NOMO-1 (cell line): ENCODE results near the gene ATRIP.

Experiments
- DNase-seq, 2 experiments: peaks; one replicate each; lab custom pipeline; 2025; ENCODE audit not compliant: unreplicated experiment in 2 of 2; lab: John Stamatoyannopoulos, UW

ATRIP gene

DNA sequence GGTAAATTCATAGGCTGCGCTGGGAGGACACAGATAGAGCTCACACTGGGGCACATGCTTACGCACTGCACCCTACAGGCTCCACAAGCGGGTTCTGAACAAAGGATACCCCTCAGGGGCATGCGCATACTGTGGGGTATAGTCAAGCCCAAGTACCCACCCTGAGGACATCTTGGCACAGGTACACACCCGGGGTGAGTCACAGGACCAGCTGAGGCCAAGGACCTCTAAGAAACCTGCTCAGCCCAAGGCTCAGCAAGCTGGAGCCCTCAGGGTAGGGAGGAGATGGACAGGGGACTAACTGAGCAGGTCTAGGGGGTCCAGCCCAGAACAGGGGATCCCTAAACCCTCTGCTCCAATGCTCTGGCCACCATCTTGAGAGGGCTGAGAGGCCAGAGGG, 54.1 kb downstream of the ATRIP start:
- no peak for DNase-seq

DNA sequence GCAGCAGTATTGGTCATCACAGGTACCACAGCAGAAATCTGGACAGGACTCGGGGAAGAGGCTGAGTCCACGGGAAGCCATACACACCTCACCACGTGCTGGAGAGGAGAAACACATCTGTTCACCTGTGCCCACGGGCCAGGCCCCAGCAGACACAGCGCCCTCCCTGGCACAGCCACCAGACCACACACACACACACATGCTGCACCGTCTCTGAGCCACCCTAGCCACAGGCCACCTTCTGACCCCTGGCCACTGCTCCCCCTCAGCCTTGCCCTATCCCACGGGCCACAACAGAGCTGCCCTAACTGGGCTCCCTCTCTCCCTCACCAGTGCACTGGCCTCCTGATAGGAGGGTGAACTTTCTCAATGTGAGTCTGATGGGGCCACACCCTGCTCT, 54.7 kb downstream of the ATRIP start:
- no peak for DNase-seq

DNA sequence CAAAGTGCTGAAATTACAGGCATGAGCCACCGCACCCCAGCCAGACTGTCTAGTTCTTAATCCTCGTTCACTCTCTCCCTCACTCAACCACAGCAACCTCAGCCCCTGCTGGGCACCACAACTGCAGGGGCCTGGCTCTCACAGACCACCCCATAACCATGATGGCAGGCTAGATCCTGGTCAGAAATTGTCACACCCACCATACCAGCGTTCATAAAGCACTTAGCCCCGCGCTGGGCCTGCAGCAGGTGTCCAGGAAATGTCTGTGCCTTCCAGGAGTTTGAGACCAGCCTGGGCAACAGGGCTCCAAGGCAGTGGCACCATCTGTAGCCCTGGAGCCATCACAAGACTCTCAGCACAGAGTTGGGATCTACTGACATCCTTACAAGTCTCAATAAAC, 55.6 kb downstream of the ATRIP start:
- DNase-seq, result no peak

DNA sequence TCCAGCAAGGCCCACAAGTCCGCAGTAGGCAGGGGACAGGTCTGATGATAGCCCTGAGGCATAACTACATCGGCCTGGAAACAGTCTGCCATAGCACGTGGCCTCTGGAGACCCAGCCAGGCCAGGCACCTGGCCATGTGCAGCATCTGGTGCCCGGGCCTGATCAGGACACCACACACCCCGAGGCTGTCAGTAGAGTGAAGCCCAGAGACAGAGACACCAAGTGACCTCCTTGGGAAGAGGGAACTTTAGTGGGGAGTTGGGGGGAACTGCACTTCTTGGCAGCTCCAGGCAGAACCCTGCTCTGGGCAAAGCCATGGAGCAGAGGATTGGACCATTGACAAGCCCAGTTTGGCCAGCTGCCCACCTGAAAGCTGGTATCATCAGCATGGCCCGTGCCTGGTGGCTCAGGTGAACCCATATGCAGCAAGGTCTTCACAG, 56.2 kb downstream of the ATRIP start:
- no peak for DNase-seq

DNA sequence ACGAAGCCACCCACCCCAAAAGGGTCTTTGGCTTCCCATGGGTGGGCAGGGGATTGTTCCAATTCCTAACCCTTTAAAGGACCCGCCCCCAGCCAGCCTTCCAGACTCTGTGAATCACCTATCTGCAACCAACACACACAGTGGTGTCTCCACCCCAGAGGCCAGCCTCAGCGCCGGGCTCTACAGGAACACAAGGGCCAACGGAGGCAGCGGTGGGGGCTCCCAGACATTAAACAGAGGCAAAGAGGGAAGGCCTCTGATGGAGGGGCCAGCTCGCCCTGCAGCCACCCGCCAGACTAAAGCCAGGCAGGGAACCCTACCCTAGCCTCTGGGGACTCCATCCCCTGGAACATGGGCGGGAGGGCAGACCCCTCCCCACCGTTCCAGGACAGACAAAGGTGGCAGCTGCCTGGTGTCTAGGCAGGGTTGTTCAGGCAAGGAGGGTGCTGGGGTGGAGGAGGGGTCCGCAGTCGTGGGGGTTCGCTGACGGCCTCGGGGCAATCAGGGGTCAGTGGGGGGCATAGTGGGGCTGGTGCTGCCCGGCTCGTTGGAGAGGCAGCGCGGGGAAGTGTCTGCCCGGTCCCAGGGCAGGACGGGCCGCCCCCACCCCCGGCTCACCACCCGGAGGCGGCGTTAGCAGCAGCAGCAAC, 57.0 kb downstream of the ATRIP start:
- no peak for DNase-seq

DNA sequence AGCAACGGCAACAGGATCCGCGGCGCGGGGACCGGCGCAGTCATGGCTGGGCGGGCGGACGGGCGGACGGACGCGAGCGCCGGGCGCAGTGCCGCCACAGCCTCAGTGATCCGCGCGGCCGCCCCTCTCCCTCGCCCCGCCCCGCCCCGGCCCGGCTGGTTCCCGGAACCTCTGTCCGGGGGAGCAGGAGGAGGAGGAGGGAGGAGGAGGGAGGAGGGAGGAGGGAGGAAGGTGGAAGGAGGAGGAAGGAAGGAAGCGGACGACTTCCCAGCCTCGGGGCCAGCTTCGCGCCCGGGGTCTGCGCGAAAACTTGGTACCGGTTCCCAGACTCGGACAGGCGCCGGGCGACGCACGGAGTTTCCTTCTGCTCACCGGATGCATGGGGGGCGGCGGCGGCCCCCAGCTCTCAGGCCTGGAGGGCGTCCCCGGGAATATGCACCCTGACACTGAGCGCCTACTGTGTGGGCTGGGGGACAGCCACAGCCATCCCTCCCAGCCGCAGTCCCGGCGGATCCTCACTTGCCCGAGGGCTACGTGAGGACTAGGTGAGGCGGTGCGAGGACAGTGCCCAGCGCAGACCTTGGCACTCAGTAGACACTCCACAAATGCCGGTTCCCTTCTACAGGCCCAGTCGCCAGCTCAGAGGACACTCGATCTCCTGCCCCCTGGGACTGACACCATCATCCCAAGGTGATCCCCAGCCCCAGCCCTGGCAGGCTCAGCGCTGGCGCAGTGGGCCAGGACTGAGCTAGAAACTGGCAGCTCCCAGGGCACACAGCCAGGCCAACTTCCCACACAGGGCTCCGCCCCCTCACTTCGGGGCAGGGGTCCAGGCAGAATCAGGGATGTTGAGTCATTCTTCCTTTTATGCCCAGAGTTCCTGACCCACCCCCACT, 57.8 kb downstream of the ATRIP start, which contains the start of gene SHISA5:
TSS of gene SHISA5 (minus strand) at position 124 of the 896 bp plus-strand sequence. CDS start at position 44, 80 bp downstream.
- DNase-seq, result peak; percentile 18 to 32

DNA sequence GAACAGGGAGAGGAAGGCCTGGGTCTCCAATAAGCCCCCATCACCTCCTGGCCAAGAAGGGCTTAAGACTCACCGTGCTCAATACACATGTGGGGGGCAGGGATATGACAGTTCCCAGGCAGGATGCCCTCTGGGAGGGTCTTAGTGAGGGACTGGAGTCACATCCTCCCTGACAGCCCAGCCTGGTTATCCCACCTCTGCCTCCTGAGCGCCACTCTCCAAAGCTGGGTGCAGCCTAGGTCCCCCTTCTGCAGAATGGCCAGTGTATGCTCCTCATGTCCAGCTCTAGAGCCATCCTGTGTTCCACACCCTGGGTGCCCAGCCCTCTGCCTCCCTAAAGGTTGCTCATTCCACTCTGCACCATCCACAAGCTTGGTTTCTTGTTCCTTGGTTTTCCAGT, 58.6 kb downstream of the ATRIP start:
- DNase-seq, result no peak

DNA sequence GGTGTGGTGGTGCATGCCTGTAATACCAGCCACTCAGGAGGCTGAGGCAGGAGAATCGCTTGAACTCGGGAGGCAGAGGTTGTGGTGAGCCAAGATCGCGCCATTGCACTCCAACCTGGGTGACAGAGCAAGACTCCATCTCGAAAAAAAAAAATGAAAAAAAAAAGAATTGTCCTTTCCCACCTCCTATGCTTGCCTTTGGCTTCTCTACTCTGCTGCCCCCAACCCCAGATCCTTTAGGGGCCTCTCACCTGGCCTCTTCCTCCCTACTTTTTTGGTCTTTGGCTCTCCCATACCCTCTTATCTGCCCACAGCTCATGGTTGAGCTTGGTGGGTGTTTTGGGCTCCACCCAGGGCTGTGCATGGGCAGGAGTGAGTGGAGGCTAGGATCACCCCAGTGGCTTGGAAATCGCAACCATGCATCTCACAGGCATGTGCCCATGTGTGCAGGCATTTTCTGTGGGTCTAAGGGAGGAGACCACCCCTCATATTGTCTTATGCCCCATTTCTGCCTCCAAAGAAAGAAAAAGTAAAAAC, 59.5 kb downstream of the ATRIP start:
- no peak for DNase-seq

DNA sequence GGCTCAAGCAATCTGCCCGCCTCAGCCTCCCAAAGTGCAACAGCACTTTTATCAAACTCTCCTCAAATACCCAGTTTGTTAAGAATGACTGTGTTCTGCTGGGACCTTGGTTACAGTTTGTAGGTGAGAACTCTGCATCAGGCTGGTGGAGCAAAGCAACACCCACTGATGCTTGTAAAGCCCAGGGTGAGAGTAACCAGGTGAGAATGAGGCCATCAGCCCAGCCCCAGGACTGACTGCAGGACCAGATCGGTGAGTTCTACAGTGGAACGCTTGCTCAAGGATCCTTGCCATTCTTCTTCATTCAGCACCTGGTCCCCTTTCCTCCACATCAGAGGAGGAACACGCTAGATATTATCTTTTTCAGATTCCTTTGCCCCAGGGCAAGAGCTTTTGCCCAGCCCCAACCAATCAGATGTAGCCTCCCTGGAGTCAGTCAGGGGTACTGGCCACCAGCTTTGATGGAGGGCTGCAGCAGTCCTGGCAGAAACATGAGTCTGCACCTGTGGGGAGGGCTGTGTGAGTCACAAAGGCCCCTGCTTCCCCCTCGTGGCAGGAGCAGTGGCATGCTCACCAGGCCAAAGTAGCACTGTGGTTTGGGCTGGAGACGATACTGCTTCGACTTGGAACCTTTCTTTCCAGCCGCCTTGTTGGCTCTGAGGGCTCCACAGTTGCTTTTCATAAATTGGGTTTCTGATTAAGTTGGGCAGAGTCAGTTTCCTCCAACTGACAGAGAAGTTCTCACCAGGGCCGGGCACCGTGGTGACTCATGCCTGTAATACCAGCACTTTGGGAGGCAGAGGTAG, 60.9 kb downstream of the ATRIP start:
- peak; percentile 56 to 65 for DNase-seq

DNA sequence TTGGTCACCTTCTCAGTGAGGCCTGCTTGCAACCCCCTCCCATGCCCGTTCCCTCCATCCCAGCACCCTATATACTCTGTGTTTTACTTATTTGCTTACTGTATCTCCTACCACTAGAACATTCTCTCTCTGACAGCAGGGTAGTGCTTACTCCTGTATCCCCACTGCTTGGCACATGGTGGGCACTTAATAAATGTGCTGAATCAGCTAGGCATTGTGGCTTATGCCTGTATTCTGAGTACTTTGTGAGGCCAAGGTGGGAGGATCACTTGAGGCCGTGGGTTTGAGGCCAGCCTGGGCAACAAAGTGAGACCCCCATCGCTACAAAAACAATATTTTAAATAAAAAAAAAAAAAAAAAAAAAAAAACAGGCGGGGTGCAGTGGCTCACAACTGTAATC, 65.0 kb downstream of the ATRIP start:
- DNase-seq, result no peak

DNA sequence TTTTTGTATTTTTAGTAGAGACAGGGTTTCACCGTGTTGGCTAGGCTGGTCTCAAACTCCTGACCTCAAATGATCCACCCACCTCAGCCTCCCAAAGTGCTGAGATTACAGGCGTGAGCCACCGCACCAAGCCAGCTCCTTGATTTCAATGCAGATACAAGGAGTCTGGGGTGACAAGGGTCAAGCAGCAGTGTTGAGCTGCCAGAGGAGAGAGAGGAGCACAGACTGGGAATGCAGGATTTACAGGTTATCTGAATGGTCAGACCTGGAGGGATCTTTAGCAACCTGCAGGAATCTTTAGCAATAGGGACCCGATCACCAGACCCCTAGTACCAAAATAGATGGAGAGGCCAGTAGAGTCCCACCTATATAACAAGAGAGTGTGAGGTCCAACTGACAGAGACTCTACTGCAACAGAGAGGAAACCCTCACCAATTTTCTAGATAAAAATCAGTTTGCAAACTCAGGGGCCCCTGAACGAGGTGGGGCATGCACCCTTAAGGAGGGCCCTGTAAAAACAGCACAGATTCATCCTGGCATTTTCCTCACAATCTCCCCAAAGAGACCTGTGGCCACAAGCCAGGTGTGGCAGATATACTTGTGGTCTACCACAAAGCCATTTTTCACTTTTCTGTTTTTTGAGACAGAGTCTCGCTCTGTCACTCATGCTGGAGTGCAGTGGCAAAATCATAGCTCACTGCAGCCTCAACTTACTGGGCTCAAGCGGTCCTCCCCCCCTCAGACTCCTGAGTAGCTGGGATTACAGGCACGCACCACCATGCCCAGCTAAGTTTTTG, 68.1 kb downstream of the ATRIP start:
- no peak for DNase-seq
